Brain pericyte (primary cell): ENCODE measurements around the gene FAF2.

Experiments used
- DNase-seq: peaks from one replicate; pipeline ENCODE4 v3.0.0-alpha.2; 2012; ENCODE audit warnings: low read depth, low spot score

FAF2 gene

GRCh38 chr5:176503496-176503895 is 55.3 kb downstream of the FAF2 start:
- no peak for DNase-seq

GRCh38 chr5:176507911-176508310 is 59.7 kb downstream of the FAF2 start:
- DNase-seq, result no peak

GRCh38 chr5:176508603-176509002 is 60.4 kb downstream of the FAF2 start:
- DNase-seq, result no peak

- DNase-seq, result no peak
Measured at GRCh38 chr5:176513788-176514187, 65.6 kb downstream of the FAF2 start.

- no peak for DNase-seq
Measured at GRCh38 chr5:176514244-176514950, 66.2 kb downstream of the FAF2 start.

- DNase-seq, result no peak
Measured at GRCh38 chr5:176515396-176515795, 67.2 kb downstream of the FAF2 start.

GRCh38 chr5:176517053-176517661 is 69.0 kb downstream of the FAF2 start:
- DNase-seq, result no peak

GRCh38 chr5:176519810-176520720 is 71.9 kb downstream of the FAF2 start:
- DNase-seq, result no peak

GRCh38 chr5:176521286-176521685 is 73.1 kb downstream of the FAF2 start:
- no peak for DNase-seq

GRCh38 chr5:176521699-176522263 is 73.6 kb downstream of the FAF2 start:
- DNase-seq, result no peak

- no peak for DNase-seq
Measured at GRCh38 chr5:176524138-176524537, 76.0 kb downstream of the FAF2 start.

- no peak for DNase-seq
Measured at GRCh38 chr5:176524987-176525386, 76.8 kb downstream of the FAF2 start.

GRCh38 chr5:176525677-176526076 is 77.5 kb downstream of the FAF2 start:
- no peak for DNase-seq

- DNase-seq, result no peak
Measured at GRCh38 chr5:176526462-176526861, 78.3 kb downstream of the FAF2 start.

- DNase-seq, result no peak
Measured at GRCh38 chr5:176527246-176528222, 79.3 kb downstream of the FAF2 start.

- no peak for DNase-seq
Measured at GRCh38 chr5:176528301-176528700, 80.1 kb downstream of the FAF2 start.

- no peak for DNase-seq
Measured at GRCh38 chr5:176528761-176529115, 80.6 kb downstream of the FAF2 start.

- no peak for DNase-seq
Measured at GRCh38 chr5:176529116-176529740, 81.0 kb downstream of the FAF2 start.

- DNase-seq, result no peak
Measured at GRCh38 chr5:176529741-176530141, 81.6 kb downstream of the FAF2 start.

GRCh38 chr5:176530393-176530982 is 82.3 kb downstream of the FAF2 start:
- DNase-seq, result no peak
